NCI-H460 (cell line): Measurements from ENCODE around the gene LDLRAD4. TPM values are rescaled to one million over a fixed set of nuclear protein-coding genes. Genes with fewer than 3 reads are reported as not detected.

ENCODE experiments used
- DNase-seq: peaks from one replicate; pipeline ENCODE4 v3.0.0-alpha.2; 2016; ENCODE audit warnings: low read depth; ENCODE audit errors: extremely low read depth
- total RNA-seq: library from RNA; depleted of rRNA; stranded (reverse); fragments of >200 nt; shearing (Covaris generic); gene quantifications from 2 replicates; pipeline ENCODE4 v1.2.3, GENCODE V29; 2014

LDLRAD4 gene
- total RNA-seq, 1 experiment from 2014 or later: not detected

- no peak for DNase-seq
Observed at GRCh38 chr18:13199169-13199568, 19.4 kb upstream of the LDLRAD4 start.

DNA sequence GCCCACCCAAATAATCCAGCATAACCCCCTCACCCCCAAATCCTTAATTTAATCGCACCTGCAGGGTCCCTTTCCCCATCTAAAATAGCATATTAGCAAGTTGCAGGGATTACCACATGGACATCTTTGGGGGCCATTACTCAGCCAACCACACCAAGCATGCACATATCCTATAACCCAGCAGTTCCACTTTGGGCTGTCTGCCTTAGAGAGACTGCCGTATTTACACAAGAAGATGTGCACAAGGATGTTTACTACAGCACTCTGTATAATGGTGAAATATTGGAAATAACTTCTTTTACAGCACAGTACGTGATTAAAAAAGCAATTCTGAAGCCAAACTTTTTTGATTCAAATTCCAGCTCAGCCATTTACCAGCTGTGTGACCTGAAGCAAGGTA lies 17.3 kb upstream of the LDLRAD4 start:
- DNase-seq: no peak

DNA sequence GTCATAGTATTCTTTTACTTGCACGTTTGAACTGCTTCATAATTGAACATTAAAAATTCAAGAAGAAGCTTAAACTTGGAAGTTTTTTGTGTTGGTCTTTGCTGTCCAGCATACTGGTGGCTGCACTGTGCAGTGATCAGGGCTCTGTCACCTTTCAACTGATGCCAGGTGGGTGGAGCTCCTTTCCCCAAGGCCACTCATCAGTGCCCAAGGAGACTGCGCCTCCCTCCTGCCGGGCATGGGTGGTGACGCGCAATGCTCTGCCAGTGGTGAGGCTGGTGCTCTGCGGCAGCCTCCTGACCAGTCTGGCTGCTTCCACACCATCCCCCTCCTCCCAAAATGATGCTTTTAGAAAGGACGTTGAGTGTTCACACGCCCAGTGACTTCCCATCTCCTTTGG lies 16.0 kb upstream of the LDLRAD4 start:
- DNase-seq: no peak

- DNase-seq: no peak
Observed at GRCh38 chr18:13206301-13206700, 12.3 kb upstream of the LDLRAD4 start.

GRCh38 chr18:13207294-13207693 lies 11.3 kb upstream of the LDLRAD4 start:
- no peak for DNase-seq

DNA sequence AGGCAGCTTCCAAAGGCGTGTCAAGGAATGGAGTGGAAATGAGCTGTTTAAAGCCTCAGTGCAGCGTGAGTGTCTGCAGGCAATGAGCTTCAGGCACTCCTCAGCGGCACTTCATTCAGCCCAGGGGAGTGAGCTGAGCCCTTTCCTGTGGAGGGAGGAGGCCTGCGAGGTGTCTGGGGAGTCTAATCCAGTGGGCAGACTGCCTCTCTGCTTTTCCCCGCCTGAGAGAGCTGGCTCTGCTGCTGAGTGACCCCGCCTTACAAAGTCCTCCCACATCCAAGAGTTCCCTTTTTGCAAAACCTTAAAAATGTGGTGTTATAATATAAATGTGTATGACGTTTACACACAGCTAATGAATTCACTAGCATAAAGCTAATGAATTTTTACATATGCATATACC lies 7.0 kb upstream of the LDLRAD4 start:
- no peak for DNase-seq

GRCh38 chr18:13213036-13213795 lies 5.3 kb upstream of the LDLRAD4 start:
- DNase-seq: no peak

DNA sequence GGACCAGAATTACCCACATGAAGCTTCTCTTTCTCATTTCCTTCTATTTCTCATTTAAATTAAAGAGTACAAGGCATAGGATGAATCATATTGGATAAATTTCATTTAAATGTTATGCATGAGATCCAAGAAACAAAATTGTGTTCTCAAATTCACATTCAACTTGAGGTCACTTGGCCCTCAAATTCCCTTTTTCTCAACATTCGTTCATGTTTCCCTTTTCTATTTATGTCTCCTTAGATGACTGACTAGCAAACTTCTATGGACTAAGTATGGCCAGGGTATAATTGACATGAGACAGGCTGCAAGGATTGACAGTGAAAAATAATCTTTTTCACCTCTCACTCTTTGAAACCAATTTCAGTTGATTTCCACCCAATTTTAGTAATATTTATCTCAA lies 4.0 kb upstream of the LDLRAD4 start:
- DNase-seq: no peak

- DNase-seq: peak; percentile 38
Observed at GRCh38 chr18:13216092-13216582, 2.4 kb upstream of the LDLRAD4 start.

- no peak for DNase-seq
Observed at GRCh38 chr18:13216711-13217465, 1.7 kb upstream of the LDLRAD4 start.

DNA sequence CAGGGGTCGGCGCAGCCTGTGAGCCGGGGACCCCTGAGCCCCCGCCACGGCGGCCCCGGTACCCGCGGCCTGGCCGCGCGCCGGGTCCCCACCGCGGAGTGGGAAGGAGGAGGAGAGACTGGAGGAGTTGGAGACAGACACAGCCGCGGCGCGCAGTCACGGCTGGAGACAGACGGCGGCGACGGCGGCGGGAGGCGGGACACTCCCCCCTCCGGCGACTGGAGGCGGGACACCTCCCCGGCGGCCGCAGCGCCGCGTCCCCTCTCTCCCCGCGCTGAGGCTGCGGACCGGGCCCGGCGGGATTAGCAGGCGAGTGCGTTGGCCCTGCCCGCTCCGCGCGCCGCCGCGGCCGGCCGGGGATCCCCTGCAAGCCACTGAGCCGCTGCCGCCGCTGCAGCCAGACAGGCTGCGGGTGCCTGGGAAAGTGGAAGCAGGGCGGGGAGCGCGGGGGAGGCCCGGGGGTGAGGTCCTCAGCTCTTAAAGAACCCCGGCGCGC lies 1.0 kb upstream of the LDLRAD4 start:
- DNase-seq: no peak

GRCh38 chr18:13217971-13218367 lies 591 bp upstream of the LDLRAD4 start:
- DNase-seq: no peak

- no peak for DNase-seq
Observed at GRCh38 chr18:13218997-13219396, 437 bp downstream of the LDLRAD4 start.

GRCh38 chr18:13219593-13220159 lies 1.1 kb downstream of the LDLRAD4 start:
- DNase-seq: no peak

DNA sequence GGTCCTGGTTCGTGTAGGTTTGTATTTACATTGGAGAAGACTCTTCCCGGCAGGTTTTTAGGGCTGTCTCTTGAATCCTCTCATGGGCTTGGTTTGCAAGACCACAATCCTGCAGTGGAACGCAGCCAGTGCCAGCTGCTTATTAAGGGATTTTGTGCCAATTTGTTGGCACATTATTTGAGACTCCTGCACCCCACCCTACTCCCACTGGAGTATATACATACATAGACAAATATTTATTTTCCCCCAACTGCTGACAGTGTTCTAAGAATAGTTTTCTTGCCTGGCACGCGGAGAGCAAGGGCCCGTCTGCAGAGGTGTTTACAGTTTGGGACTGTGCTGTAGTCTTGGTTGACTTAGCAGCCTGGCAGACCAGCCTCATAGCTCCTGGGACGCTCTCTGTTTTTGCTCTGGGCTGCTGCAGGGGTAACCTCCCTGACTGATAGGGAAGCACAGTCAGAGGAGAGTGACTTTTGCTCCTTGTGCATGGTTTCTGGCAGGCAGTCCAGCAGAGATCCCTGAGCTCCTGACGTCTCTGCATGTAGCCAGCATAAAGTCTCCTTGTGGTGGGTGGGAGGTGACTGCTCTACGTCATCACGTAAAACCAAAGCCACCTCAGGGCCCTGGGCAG lies 1.9 kb downstream of the LDLRAD4 start:
- no peak for DNase-seq

- DNase-seq: no peak
Observed at GRCh38 chr18:13221869-13222855, 3.6 kb downstream of the LDLRAD4 start.

DNA sequence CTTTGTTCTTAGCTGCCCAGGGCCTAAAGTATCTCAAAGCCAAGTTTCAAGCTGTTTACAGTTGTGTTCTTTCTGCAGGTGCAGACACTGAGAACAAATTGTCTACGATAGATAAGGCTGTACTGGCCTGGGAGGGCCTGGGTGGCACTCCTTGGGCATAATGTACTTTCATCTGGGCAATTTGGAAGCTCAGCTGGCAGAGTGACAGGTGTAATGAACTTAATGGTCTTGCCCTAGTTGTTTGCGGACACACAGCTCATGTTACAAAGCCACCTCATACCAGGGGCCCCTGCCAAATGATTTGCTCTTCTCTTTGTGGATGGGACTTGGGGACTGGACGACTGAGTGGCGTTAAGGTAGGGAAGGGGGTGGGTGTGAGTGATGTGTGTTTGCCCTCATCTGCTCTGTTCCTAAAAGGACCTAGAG lies 4.3 kb downstream of the LDLRAD4 start:
- DNase-seq: no peak

- no peak for DNase-seq
Observed at GRCh38 chr18:13223311-13224143, 5.0 kb downstream of the LDLRAD4 start.

GRCh38 chr18:13225261-13225660 lies 6.7 kb downstream of the LDLRAD4 start:
- DNase-seq: no peak
